ENCODE measurements around the gene SPATA20. TPM values are rescaled to one million over a fixed set of nuclear protein-coding genes. Genes with fewer than 3 reads are reported as not detected.

SPATA20 gene
- total RNA-seq, 1 experiment from 2014 or later: 140 TPM

- in situ Hi-C loops (cut with HindIII; ENCODE audit: low pct_unique_long_range_greater_than_20kb, low sequenced_read_pairs): no loop called here
- no peak for DNase-seq (ENCODE audit: low read depth)
Measured at GRCh38 chr17:50535407-50535806, 11.6 kb upstream of the SPATA20 start.

GRCh38 chr17:50536683-50537646, 10.0 kb upstream of the SPATA20 start:
- DNase-seq (ENCODE audit: low read depth): no peak
- in situ Hi-C loops (cut with HindIII; ENCODE audit: low pct_unique_long_range_greater_than_20kb, low sequenced_read_pairs): no loop called here

GRCh38 chr17:50537721-50538548, 9.0 kb upstream of the SPATA20 start:
- no peak for DNase-seq (ENCODE audit: low read depth)
- in situ Hi-C loops (cut with HindIII; ENCODE audit: low pct_unique_long_range_greater_than_20kb, low sequenced_read_pairs): no loop called here

- no peak for DNase-seq (ENCODE audit: low read depth)
- in situ Hi-C loops (cut with HindIII; ENCODE audit: low pct_unique_long_range_greater_than_20kb, low sequenced_read_pairs): no loop called here
Measured at GRCh38 chr17:50538549-50539410, 8.2 kb upstream of the SPATA20 start.

GRCh38 chr17:50539762-50540559, 7.0 kb upstream of the SPATA20 start:
- peak; percentile 39 for DNase-seq (ENCODE audit: low read depth)
- in situ Hi-C loops (cut with HindIII; ENCODE audit: low pct_unique_long_range_greater_than_20kb, low sequenced_read_pairs): no loop called here

GRCh38 chr17:50540560-50541401, 6.2 kb upstream of the SPATA20 start:
- in situ Hi-C loops (cut with HindIII; ENCODE audit: low pct_unique_long_range_greater_than_20kb, low sequenced_read_pairs): no loop called here

GRCh38 chr17:50541402-50541715, 5.6 kb upstream of the SPATA20 start:
- in situ Hi-C loops (cut with HindIII; ENCODE audit: low pct_unique_long_range_greater_than_20kb, low sequenced_read_pairs): no loop called here
- no peak for DNase-seq (ENCODE audit: low read depth)

More at GRCh38 chr17:50540560-50541401, 6.2 kb upstream of the SPATA20 start:
- no peak for DNase-seq (ENCODE audit: low read depth)

GRCh38 chr17:50541716-50542688, 5.0 kb upstream of the SPATA20 start:
- peak; percentile 82 for DNase-seq (ENCODE audit: low read depth)
- in situ Hi-C loops (cut with HindIII; ENCODE audit: low pct_unique_long_range_greater_than_20kb, low sequenced_read_pairs): no loop called here

GRCh38 chr17:50542795-50543774, 3.9 kb upstream of the SPATA20 start:
- in situ Hi-C loops (cut with HindIII; ENCODE audit: low pct_unique_long_range_greater_than_20kb, low sequenced_read_pairs): no loop called here
- DNase-seq (ENCODE audit: low read depth): no peak

GRCh38 chr17:50544516-50544915, 2.5 kb upstream of the SPATA20 start:
- in situ Hi-C loops (cut with HindIII; ENCODE audit: low pct_unique_long_range_greater_than_20kb, low sequenced_read_pairs): no loop called here
- DNase-seq (ENCODE audit: low read depth): no peak

- in situ Hi-C loops (cut with HindIII; ENCODE audit: low pct_unique_long_range_greater_than_20kb, low sequenced_read_pairs): no loop called here
Measured at GRCh38 chr17:50545311-50545710, 1.7 kb upstream of the SPATA20 start.

GRCh38 chr17:50546701-50547034, 306 bp upstream of the SPATA20 start:
- in situ Hi-C loops (cut with HindIII; ENCODE audit: low pct_unique_long_range_greater_than_20kb, low sequenced_read_pairs): no loop called here
- DNase-seq (ENCODE audit: low read depth): no peak

More at GRCh38 chr17:50545311-50545710, 1.7 kb upstream of the SPATA20 start:
- DNase-seq (ENCODE audit: low read depth): no peak

GRCh38 chr17:50547736-50548083, 736 bp downstream of the SPATA20 start:
- DNase-seq (ENCODE audit: low read depth): no peak
- in situ Hi-C loops (cut with HindIII; ENCODE audit: low pct_unique_long_range_greater_than_20kb, low sequenced_read_pairs): no loop called here

GRCh38 chr17:50548831-50549230, 1.9 kb downstream of the SPATA20 start:
- no peak for DNase-seq (ENCODE audit: low read depth)
- in situ Hi-C loops (cut with HindIII; ENCODE audit: low pct_unique_long_range_greater_than_20kb, low sequenced_read_pairs): no loop called here

All from Caki2 (cell line).